OCI-LY7 (cell line): ENCODE measurements around the gene MAN1C1. TPM values are rescaled to one million over a fixed set of nuclear protein-coding genes. Genes with fewer than 3 reads are reported as not detected.

Experiments
- BruUV-seq: library from RNA; stranded (reverse); fragments of 400-500 nt; replicated peaks from 2 replicates; lab custom pipeline; 2021; lab: Mats Ljungman, UMichigan
- CTCF ChIA-PET: fragments of 300-600 bp; sonication (Branson Sonifier 250); formaldehyde crosslinking; loops from one replicate; lab custom pipeline; 2022; ENCODE audit warnings: antibody characterized with exemption; ENCODE audit not compliant: unreplicated experiment; lab: Charles Lee
- POLR2A ChIA-PET: fragments of 300-600 bp; sonication (Branson Sonifier 250); formaldehyde crosslinking; loops from one replicate; lab custom pipeline; 2022; ENCODE audit warnings: antibody characterized with exemption; lab: Charles Lee
- DNase-seq: peaks from one replicate; pipeline ENCODE4 v3.0.0-alpha.2; 2015; ENCODE audit warnings: low spot score
- H2AFZ ChIP-seq: fragments of 200-600 bp; sonication (generic), shearing (Covaris generic); 2 replicates; pipeline ENCODE4 v1.6.1; 2014; ENCODE audit warnings: mild to moderate bottlenecking, antibody characterized with exemption, low read length, moderate library complexity
- H3K27ac ChIP-seq: fragments of 200-600 bp; sonication (generic); 2 replicates; pipeline ENCODE4 v1.5.1; 2014; ENCODE audit warnings: mixed run types, low read depth, mild to moderate bottlenecking, moderate library complexity, low read length, inconsistent platforms; ENCODE audit not compliant: poor library complexity, severe bottlenecking
- H3K36me3 ChIP-seq: fragments of 200-600 bp; sonication (generic); 2 replicates; pipeline ENCODE4 v1.6.1; 2014; ENCODE audit warnings: mild to moderate bottlenecking, antibody characterized with exemption, low read length, moderate library complexity, mixed read lengths; ENCODE audit not compliant: insufficient read depth
- H3K4me1 ChIP-seq: fragments of 200-600 bp; sonication (generic); 2 replicates; pipeline ENCODE4 v1.5.1; 2014; ENCODE audit warnings: mild to moderate bottlenecking, low read length; ENCODE audit not compliant: insufficient read depth, poor library complexity, severe bottlenecking
- H3K4me2 ChIP-seq: fragments of 200-600 bp; sonication (generic); 2 replicates; pipeline ENCODE4 v1.6.1; 2014; ENCODE audit warnings: mild to moderate bottlenecking, low read length
- H3K4me3 ChIP-seq: fragments of 200-600 bp; sonication (generic); 2 replicates; pipeline ENCODE4 v1.5.1; 2014; ENCODE audit warnings: mild to moderate bottlenecking, low read depth, low read length; ENCODE audit not compliant: poor library complexity, severe bottlenecking
- H3K79me2 ChIP-seq: fragments of 200-600 bp; sonication (generic); 2 replicates; pipeline ENCODE4 v1.6.1; 2016; ENCODE audit warnings: low read depth, mild to moderate bottlenecking, low read length, moderate library complexity, mixed read lengths; ENCODE audit not compliant: insufficient read depth
- H3K9me2 ChIP-seq: fragments of 200-600 bp; sonication (generic); 2 replicates; pipeline ENCODE4 v1.6.1; 2016; ENCODE audit warnings: mild to moderate bottlenecking, low read length, mixed read lengths; ENCODE audit not compliant: insufficient read depth
- H3K9me3 ChIP-seq: fragments of 200-600 bp; sonication (generic); 2 replicates; pipeline ENCODE4 v1.6.1; 2014; ENCODE audit warnings: mild to moderate bottlenecking, mixed run types, low read length, mixed read lengths
- H4K20me1 ChIP-seq: fragments of 200-600 bp; sonication (generic); 2 replicates; pipeline ENCODE4 v1.6.1; 2014; ENCODE audit warnings: mild to moderate bottlenecking, antibody characterized with exemption, low read length, moderate library complexity, mixed read lengths; ENCODE audit not compliant: insufficient read depth
- CTCF ChIP-seq: fragments of 200-600 bp; sonication (generic); conservative IDR thresholded peaks from 2 replicates; pipeline ENCODE4 v1.5.1; 2014; ENCODE audit warnings: mild to moderate bottlenecking, antibody characterized with exemption, low read length, moderate library complexity, mixed read lengths
- EZH2phosphoT487 ChIP-seq: fragments of 200-600 bp; sonication (generic); IDR thresholded peaks from 2 replicates; pipeline ENCODE4 v1.6.1; 2018; ENCODE audit warnings: low read depth, borderline replicate concordance, mild to moderate bottlenecking, mixed run types, antibody characterized with exemption, low read length, moderate library complexity, mixed read lengths
- intact Hi-C: fragments of 100-400 bp; cut with micrococcal nuclease; formaldehyde crosslinking; loops from one replicate; pipeline ENCODE4 v1.10.0; 2022; ENCODE audit not compliant: unreplicated experiment
- total RNA-seq, 2 experiments: library from RNA; depleted of rRNA in 1 of 2; stranded (reverse); fragments of >200 nt in 1 of 2; shearing (Covaris generic) in 1 of 2; gene quantifications; 2 replicates each; pipeline ENCODE4 v1.2.3, GENCODE V29; 2014 to 2022

MAN1C1 gene
- total RNA-seq, 2 experiments from 2014 or later = 3.0 to 4.9 TPM

- intact Hi-C loops = no loop called here
- no peak overlapping the region for H3K27ac ChIP-seq
- BruUV-seq = no TSS peak
- H2AFZ ChIP-seq = no peak overlapping the region
- no peaks in the 10 kb centered on the region for H3K9me2 ChIP-seq
- no peak overlapping the region for H3K4me3 ChIP-seq
- POLR2A ChIA-PET = no interaction called here
- no peaks in the 10 kb centered on the region for H3K79me2 ChIP-seq
- no peaks in the 10 kb centered on the region for H4K20me1 ChIP-seq
- DNase-seq = no peak
- no peaks in the 10 kb centered on the region for H3K36me3 ChIP-seq
- TF ChIP-seq EZH2phosphoT487 (no peak), CTCF (no peak)
- H3K4me2 ChIP-seq = no peak overlapping the region
- H3K4me1 ChIP-seq = no peaks in the 10 kb centered on the region
- H3K9me3 ChIP-seq = no peaks in the 10 kb centered on the region
- CTCF ChIA-PET = no interaction called here
Observed at GRCh38 chr1:25690396-25690956, 73.9 kb downstream of the MAN1C1 start.

- no peak overlapping the region for H2AFZ ChIP-seq
- H3K4me1 ChIP-seq = no peaks in the 10 kb centered on the region
- DNase-seq = no peak
- H3K4me2 ChIP-seq = no peak overlapping the region
- H3K79me2 ChIP-seq = no peaks in the 10 kb centered on the region
- intact Hi-C loops = no loop called here
- no peaks in the 10 kb centered on the region for H3K9me3 ChIP-seq
- BruUV-seq = no TSS peak
- no peak overlapping the region for H3K27ac ChIP-seq
- CTCF ChIA-PET = no interaction called here
- H3K9me2 ChIP-seq = no peaks in the 10 kb centered on the region
- TF ChIP-seq CTCF = no peak
- no peak for TF ChIP-seq EZH2phosphoT487
- POLR2A ChIA-PET = no interaction called here
- no peaks in the 10 kb centered on the region for H3K36me3 ChIP-seq
- no peak overlapping the region for H3K4me3 ChIP-seq
- H4K20me1 ChIP-seq = no peaks in the 10 kb centered on the region
Observed at GRCh38 chr1:25691211-25691610, 74.6 kb downstream of the MAN1C1 start.

- no peak for TF ChIP-seq EZH2phosphoT487
- TF ChIP-seq CTCF = peak; percentile 84
- peak; percentile 46 for DNase-seq
- H4K20me1 ChIP-seq = no peaks in the 10 kb centered on the region
- H3K4me2 ChIP-seq = no peak overlapping the region
- H3K4me3 ChIP-seq = no peak overlapping the region
- BruUV-seq = no TSS peak
- no peaks in the 10 kb centered on the region for H3K4me1 ChIP-seq
- POLR2A ChIA-PET = interaction anchor here (0.6 kb wide), 1 partner anchor 142 kb away, joined by 3 read pairs; no protein-coding TSS in a partner anchor
- H2AFZ ChIP-seq = no peak overlapping the region
- no peaks in the 10 kb centered on the region for H3K9me3 ChIP-seq
- H3K36me3 ChIP-seq = no peaks in the 10 kb centered on the region
- intact Hi-C loops = loop anchor here (2.0 kb wide), 1 partner anchor 74 kb away; no protein-coding TSS in a partner anchor
- H3K27ac ChIP-seq = no peak overlapping the region
- H3K9me2 ChIP-seq = no peaks in the 10 kb centered on the region
- CTCF ChIA-PET = interaction anchor here (0.6 kb wide), 1 partner anchor 84 kb away, joined by 3 read pairs; no protein-coding TSS in a partner anchor
- H3K79me2 ChIP-seq = no peaks in the 10 kb centered on the region
Observed at GRCh38 chr1:25692560-25692959, 76.0 kb downstream of the MAN1C1 start.
